ENCODE data around the gene SGPP2. TPM values are rescaled to one million over a fixed set of nuclear protein-coding genes. Genes with fewer than 3 reads are reported as not detected.

SGPP2 gene
- total RNA-seq, 1 experiment from 2014 or later = not detected

DNA sequence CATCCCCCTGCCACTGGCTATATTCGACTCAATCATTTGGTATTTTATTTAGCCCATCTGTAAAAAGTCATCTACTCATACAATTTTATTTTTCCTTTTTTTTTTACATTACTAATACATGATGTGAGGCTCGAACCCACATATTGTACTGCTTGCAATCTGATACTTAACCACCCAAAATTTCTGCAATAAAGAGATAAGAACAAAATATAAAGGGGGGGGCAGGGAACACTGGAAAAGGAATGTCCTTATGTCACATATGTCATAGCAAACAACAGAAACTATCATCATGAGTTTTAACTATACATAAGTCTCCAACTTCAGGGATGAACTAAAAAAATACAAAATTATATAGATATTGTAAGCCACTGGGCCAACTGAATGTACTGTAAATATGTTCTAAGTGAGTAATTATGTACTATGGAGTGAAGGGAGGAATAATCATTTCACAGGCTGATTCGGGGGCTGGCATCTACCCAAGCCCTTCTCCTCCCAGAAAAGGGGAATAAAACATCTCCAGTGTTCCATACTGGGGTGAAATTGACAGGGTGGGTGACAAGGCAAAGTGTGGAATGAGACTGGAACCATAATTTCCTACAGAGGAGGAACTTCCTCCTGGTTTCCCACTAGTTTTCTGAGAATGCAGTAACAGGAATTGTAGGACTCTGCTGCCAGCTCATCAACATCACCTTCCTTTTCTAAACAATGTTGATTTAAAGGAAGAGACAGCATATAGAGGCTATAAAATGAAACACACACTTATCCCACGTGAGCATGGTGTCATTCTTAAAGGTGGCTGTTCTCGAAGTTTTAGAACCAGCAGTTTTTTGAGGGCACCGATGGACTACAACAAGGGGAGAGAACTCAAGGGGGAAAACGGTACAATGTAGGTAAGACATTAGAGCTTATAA lies 152.1 kb downstream of the SGPP2 start:
- H3K36me3 ChIP-seq (ENCODE audit: low read depth, low read length) = peaks cover 28% of the 10 kb centered on the region
- H3K79me2 ChIP-seq (ENCODE audit: low read length) = peaks cover 7% of the 10 kb centered on the region; the same call in 1 of the 2 replicates
- no peaks in the 10 kb centered on the region for H3K27me3 ChIP-seq (ENCODE audit: low read length)
- H3K9me2 ChIP-seq (replicated peaks; ENCODE audit: low read length) = no peaks in the 10 kb centered on the region
- DNase-seq = peak; percentile 23
- H3K27ac ChIP-seq (ENCODE audit: low read length) = no peak overlapping the region
- H3K4me2 ChIP-seq (ENCODE audit: low read length) = no peak overlapping the region
- no peaks in the 10 kb centered on the region for H3F3A ChIP-seq (ENCODE audit: low read length, unreplicated experiment)
- no peaks in the 10 kb centered on the region for H3K9me3 ChIP-seq (ENCODE audit: low read length)
- no peak overlapping the region for H2AFZ ChIP-seq (ENCODE audit: low read length)
- POLR2A ChIA-PET (ENCODE audit: unreplicated experiment) = no interaction called here
- intact Hi-C loops (cut with micrococcal nuclease) = loop anchor here (10.0 kb wide), 1 partner anchor 522 kb away; no protein-coding TSS in a partner anchor
- ATAC-seq = peak; percentile 27
- peaks cover 34% of the 10 kb centered on the region for H3K4me1 ChIP-seq (ENCODE audit: insufficient read depth, low read length)
- CTCF ChIA-PET = interaction anchor here (0.7 kb wide), 1 partner anchor 16 kb away, joined by 3 read pairs; no protein-coding TSS in a partner anchor
- no peaks in the 10 kb centered on the region for H4K20me1 ChIP-seq (ENCODE audit: low read length)
- no peak overlapping the region for H3K4me3 ChIP-seq (ENCODE audit: low read length)
- H3K9ac ChIP-seq (ENCODE audit: low read length) = no peak overlapping the region
- no TSS peak for BruUV-seq (replicated peaks)
- TF ChIP-seq, protein P1, sequence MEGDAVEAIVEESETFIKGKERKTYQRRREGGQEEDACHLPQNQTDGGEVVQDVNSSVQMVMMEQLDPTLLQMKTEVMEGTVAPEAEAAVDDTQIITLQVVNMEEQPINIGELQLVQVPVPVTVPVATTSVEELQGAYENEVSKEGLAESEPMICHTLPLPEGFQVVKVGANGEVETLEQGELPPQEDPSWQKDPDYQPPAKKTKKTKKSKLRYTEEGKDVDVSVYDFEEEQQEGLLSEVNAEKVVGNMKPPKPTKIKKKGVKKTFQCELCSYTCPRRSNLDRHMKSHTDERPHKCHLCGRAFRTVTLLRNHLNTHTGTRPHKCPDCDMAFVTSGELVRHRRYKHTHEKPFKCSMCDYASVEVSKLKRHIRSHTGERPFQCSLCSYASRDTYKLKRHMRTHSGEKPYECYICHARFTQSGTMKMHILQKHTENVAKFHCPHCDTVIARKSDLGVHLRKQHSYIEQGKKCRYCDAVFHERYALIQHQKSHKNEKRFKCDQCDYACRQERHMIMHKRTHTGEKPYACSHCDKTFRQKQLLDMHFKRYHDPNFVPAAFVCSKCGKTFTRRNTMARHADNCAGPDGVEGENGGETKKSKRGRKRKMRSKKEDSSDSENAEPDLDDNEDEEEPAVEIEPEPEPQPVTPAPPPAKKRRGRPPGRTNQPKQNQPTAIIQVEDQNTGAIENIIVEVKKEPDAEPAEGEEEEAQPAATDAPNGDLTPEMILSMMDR (conservative IDR thresholded peaks at IDR 0.05; ENCODE audit: low read depth, low read length) = no peak
- TF ChIP-seq EZH2 (IDR thresholded peaks at IDR 0.05; ENCODE audit: low read length, unreplicated experiment) = no peak
- TF ChIP-seq EZH2phosphoT487 (IDR thresholded peaks at IDR 0.05; ENCODE audit: borderline replicate concordance, low read length) = no peak

- Histone ChIP-seq H3K27me3 (ENCODE audit: low read length) (no peaks in the 10 kb centered on the region), H3K4me2 (ENCODE audit: low read length) (no peak overlapping the region), H4K20me1 (ENCODE audit: low read length) (no peaks in the 10 kb centered on the region), H3K4me3 (ENCODE audit: low read length) (no peak overlapping the region), H3K27ac (ENCODE audit: low read length) (no peak overlapping the region), H2AFZ (ENCODE audit: low read length) (no peak overlapping the region), H3K9me3 (ENCODE audit: low read length) (no peaks in the 10 kb centered on the region), H3K79me2 (ENCODE audit: low read length) (peaks cover 7% of the 10 kb centered on the region; the same call in 1 of the 2 replicates), H3K36me3 (ENCODE audit: low read depth, low read length) (peaks cover 27% of the 10 kb centered on the region; the same call in 1 of the 2 replicates), H3K4me1 (ENCODE audit: insufficient read depth, low read length) (peaks cover 26% of the 10 kb centered on the region), H3K9ac (ENCODE audit: low read length) (no peak overlapping the region), H3K9me2 (replicated peaks; ENCODE audit: low read length) (no peaks in the 10 kb centered on the region), H3F3A (ENCODE audit: low read length, unreplicated experiment) (no peaks in the 10 kb centered on the region)
- CTCF ChIA-PET = no interaction called here
- no TSS peak for BruUV-seq (replicated peaks)
- ATAC-seq (no peak), DNase-seq (no peak)
- POLR2A ChIA-PET (ENCODE audit: unreplicated experiment) = no interaction called here
- TF ChIP-seq, protein P1 (conservative IDR thresholded peaks at IDR 0.05; ENCODE audit: low read depth, low read length) = no peak
- TF ChIP-seq EZH2 (IDR thresholded peaks at IDR 0.05; ENCODE audit: low read length, unreplicated experiment) (no peak), EZH2phosphoT487 (IDR thresholded peaks at IDR 0.05; ENCODE audit: borderline replicate concordance, low read length) (no peak)
- intact Hi-C loops (cut with micrococcal nuclease) = loop anchor here (10.0 kb wide), 1 partner anchor 523 kb away; no protein-coding TSS in a partner anchor
These were observed 153.0 kb downstream of the SGPP2 start for GRCh38 chr2:222577341-222577740.

All from PC-3 (cell line).